Endothelial cell (in vitro differentiated cells): ENCODE data around the gene TP53. TPM values are rescaled to one million over a fixed set of nuclear protein-coding genes. Genes with fewer than 3 reads are reported as not detected.

Experiments used
- DNase-seq: peaks from one replicate; pipeline ENCODE4 v3.0.0; 2021; ENCODE audit warnings: low spot score
- H3K27ac Mint-ChIP-seq: one replicate; pipeline ENCODE4 v1.8.0; 2021; ENCODE audit warnings: mixed read lengths, inconsistent platforms; ENCODE audit not compliant: unreplicated experiment
- H3K27me3 Mint-ChIP-seq: one replicate; pipeline ENCODE4 v1.8.0; 2021; ENCODE audit warnings: mild to moderate bottlenecking, moderate library complexity, mixed read lengths, inconsistent platforms; ENCODE audit not compliant: unreplicated experiment
- H3K36me3 Mint-ChIP-seq: one replicate; pipeline ENCODE4 v1.8.0; 2021; ENCODE audit warnings: mild to moderate bottlenecking, low read depth, mixed read lengths, inconsistent platforms; ENCODE audit not compliant: unreplicated experiment
- H3K4me1 Mint-ChIP-seq: one replicate; pipeline ENCODE4 v1.8.0; 2021; ENCODE audit warnings: mild to moderate bottlenecking, mixed read lengths, inconsistent platforms; ENCODE audit not compliant: unreplicated experiment
- H3K4me3 Mint-ChIP-seq: one replicate; pipeline ENCODE4 v1.8.0; 2021; ENCODE audit warnings: mild to moderate bottlenecking, mixed read lengths, inconsistent platforms; ENCODE audit not compliant: unreplicated experiment
- H3K9me3 Mint-ChIP-seq: one replicate; pipeline ENCODE4 v1.8.0; 2021; ENCODE audit warnings: mixed read lengths, inconsistent platforms; ENCODE audit not compliant: unreplicated experiment
- total RNA-seq: library from RNA; stranded (reverse); fragmentation: NEBNext Ultra II Directional; extraction: Animal tissue kit (Norgen Biotek cat#: 25700); gene quantifications from one replicate; pipeline ENCODE4 v1.2.1, GENCODE V29; 2021; ENCODE audit not compliant: unreplicated experiment
- TF ChIP-seq, protein P1 (sequence below): fragments of 200-600 bp; sonication (generic); IDR thresholded peaks from one replicate; pipeline ENCODE4 v1.5.0; 2021; ENCODE audit warnings: antibody characterized with exemption; ENCODE audit not compliant: unreplicated experiment

Gene TP53
- total RNA-seq, 1 donor from 2014 or later: 95.5 TPM

GRCh38 chr17:7715936-7716886 lies 28.9 kb upstream of the TP53 start:
- no peak for DNase-seq
- H3K9me3 Mint-ChIP-seq: no peaks in the 10 kb centered on the region
- TF ChIP-seq, protein P1, sequence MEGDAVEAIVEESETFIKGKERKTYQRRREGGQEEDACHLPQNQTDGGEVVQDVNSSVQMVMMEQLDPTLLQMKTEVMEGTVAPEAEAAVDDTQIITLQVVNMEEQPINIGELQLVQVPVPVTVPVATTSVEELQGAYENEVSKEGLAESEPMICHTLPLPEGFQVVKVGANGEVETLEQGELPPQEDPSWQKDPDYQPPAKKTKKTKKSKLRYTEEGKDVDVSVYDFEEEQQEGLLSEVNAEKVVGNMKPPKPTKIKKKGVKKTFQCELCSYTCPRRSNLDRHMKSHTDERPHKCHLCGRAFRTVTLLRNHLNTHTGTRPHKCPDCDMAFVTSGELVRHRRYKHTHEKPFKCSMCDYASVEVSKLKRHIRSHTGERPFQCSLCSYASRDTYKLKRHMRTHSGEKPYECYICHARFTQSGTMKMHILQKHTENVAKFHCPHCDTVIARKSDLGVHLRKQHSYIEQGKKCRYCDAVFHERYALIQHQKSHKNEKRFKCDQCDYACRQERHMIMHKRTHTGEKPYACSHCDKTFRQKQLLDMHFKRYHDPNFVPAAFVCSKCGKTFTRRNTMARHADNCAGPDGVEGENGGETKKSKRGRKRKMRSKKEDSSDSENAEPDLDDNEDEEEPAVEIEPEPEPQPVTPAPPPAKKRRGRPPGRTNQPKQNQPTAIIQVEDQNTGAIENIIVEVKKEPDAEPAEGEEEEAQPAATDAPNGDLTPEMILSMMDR: no peak

GRCh38 chr17:7714721-7715594 lies 27.7 kb upstream of the TP53 start:
- H3K27me3 Mint-ChIP-seq: peaks cover 11% of the 10 kb centered on the region
- DNase-seq: no peak
- no peaks in the 10 kb centered on the region for H3K9me3 Mint-ChIP-seq
- H3K36me3 Mint-ChIP-seq: peaks cover 11% of the 10 kb centered on the region
- peak overlapping the region; percentile 25 for H3K4me3 Mint-ChIP-seq
- TF ChIP-seq, protein P1: no peak
- H3K4me1 Mint-ChIP-seq: peaks cover 41% of the 10 kb centered on the region
- H3K27ac Mint-ChIP-seq: no peak overlapping the region

More at GRCh38 chr17:7715936-7716886, 28.9 kb upstream of the TP53 start:
- Mint-ChIP-seq H3K36me3 (peaks cover 4% of the 10 kb centered on the region), H3K27ac (peak overlapping the region; percentile 74), H3K27me3 (peaks cover 6% of the 10 kb centered on the region), H3K4me3 (peak overlapping the region; percentile 90), H3K4me1 (peaks cover 38% of the 10 kb centered on the region)

DNA sequence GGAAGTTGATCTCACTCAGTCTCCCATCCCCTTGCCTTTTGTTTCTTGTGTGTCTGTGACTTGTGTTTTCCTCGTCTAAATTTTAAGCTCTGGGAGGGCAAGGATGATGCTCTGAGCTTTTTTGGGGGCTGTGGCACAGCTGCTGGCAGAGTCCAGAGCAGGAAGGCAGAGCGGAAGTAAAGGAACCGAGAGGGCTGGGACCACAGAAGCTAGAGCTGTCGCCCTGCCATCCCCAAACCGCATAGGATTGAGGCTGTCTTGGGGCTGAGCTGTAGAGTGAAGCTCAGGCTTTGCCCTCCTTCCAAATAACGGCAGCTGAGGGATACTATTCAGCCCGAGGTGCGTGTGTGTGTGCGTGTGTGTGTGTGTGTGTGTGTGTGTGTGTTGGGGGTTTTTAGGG lies 26.5 kb upstream of the TP53 start:
- H3K27ac Mint-ChIP-seq: peak overlapping the region; percentile 25
- H3K4me3 Mint-ChIP-seq: no peak overlapping the region
- peaks cover 43% of the 10 kb centered on the region for H3K4me1 Mint-ChIP-seq

GRCh38 chr17:7712111-7712771 lies 25.0 kb upstream of the TP53 start:
- H3K4me1 Mint-ChIP-seq: peaks cover 43% of the 10 kb centered on the region
- peaks cover 11% of the 10 kb centered on the region for H3K36me3 Mint-ChIP-seq
- DNase-seq: no peak
- H3K27me3 Mint-ChIP-seq: peaks cover 11% of the 10 kb centered on the region
- TF ChIP-seq, protein P1: no peak
- H3K9me3 Mint-ChIP-seq: no peaks in the 10 kb centered on the region
- H3K27ac Mint-ChIP-seq: no peak overlapping the region
- no peak overlapping the region for H3K4me3 Mint-ChIP-seq

More for the DNA sequence above, 26.5 kb upstream of the TP53 start:
- TF ChIP-seq, protein P1: no peak
- no peak for DNase-seq
- H3K9me3 Mint-ChIP-seq: no peaks in the 10 kb centered on the region
- peaks cover 14% of the 10 kb centered on the region for H3K27me3 Mint-ChIP-seq
- H3K36me3 Mint-ChIP-seq: peaks cover 11% of the 10 kb centered on the region
